ENCODE results near the gene LIG3. TPM values are rescaled to one million over a fixed set of nuclear protein-coding genes. Genes with fewer than 3 reads are reported as not detected.

LIG3 gene
- total RNA-seq, 1 donor = 59.6 TPM

DNA sequence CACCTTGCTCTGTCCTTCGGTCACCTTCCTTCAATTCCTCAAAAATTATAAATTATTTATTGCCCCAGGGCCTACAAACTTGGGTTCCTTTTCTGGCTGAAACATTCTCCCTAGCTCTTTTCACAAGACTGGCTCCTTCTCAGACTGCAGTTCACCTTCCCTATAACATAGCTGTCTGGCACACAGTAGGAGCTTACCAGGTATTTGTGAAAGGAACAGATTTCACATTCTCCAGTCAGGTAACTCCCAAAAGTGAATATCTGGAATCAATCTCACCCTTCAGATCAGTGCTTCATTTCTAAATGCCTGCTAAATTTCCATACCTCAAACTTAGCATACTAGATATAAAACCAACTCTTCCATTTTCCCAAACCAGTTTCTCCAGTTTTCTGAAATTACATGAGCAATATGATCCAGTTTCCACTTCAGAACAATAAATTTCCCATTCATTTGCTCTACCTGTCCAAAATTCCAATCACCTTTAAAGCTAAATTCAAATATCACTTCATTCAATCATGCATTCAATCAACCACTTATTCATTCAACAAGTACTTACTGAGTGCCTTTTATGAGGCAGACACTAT, 77.1 kb downstream of the LIG3 start:
- no peak overlapping the region for H3K4me3 ChIP-seq (ENCODE audit: low read depth, low read length)
- DNase-seq (ENCODE audit: low read depth) = no peak
- TF ChIP-seq, protein P1, sequence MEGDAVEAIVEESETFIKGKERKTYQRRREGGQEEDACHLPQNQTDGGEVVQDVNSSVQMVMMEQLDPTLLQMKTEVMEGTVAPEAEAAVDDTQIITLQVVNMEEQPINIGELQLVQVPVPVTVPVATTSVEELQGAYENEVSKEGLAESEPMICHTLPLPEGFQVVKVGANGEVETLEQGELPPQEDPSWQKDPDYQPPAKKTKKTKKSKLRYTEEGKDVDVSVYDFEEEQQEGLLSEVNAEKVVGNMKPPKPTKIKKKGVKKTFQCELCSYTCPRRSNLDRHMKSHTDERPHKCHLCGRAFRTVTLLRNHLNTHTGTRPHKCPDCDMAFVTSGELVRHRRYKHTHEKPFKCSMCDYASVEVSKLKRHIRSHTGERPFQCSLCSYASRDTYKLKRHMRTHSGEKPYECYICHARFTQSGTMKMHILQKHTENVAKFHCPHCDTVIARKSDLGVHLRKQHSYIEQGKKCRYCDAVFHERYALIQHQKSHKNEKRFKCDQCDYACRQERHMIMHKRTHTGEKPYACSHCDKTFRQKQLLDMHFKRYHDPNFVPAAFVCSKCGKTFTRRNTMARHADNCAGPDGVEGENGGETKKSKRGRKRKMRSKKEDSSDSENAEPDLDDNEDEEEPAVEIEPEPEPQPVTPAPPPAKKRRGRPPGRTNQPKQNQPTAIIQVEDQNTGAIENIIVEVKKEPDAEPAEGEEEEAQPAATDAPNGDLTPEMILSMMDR (IDR thresholded peaks at IDR 0.05; ENCODE audit: insufficient read depth, low read depth, low read length) = no peak

Other genes starting within 250 kb of the LIG3 start
- 1.3 and 2.3 TPM in 2 replicates for gene CCT6B, start 19.1 kb upstream of the LIG3 start, total RNA-seq
- 11.6 and 13.0 TPM in 2 replicates for gene ZNF830, start 19.0 kb upstream of the LIG3 start, total RNA-seq
- gene RFFL, start 83.2 kb downstream of the LIG3 start, total RNA-seq = 11.9 and 15.1 TPM in 2 replicates
- 8.6 and 12.6 TPM in 2 replicates for gene RAD51D, start 139.3 kb downstream of the LIG3 start, total RNA-seq
- not detected in 2 replicates for gene FNDC8, start 141.1 kb downstream of the LIG3 start, total RNA-seq
- 13.8 and 16.1 TPM in 2 replicates for gene NLE1, start 161.8 kb downstream of the LIG3 start, total RNA-seq
- gene UNC45B, start 167.3 kb downstream of the LIG3 start, total RNA-seq = not detected in 2 replicates
- gene SLC35G3, start 213.9 kb downstream of the LIG3 start, total RNA-seq = not detected in 2 replicates

All from fibroblast of villous mesenchyme (primary cell).